PC-3 (cell line): Measurements from ENCODE around the gene BAG3.

Experiments
- CTCF ChIP-seq: fragments of 300-600 bp; sonication (generic); conservative IDR thresholded peaks from 2 replicates; pipeline ENCODE4 v1.5.1; 2017; ENCODE audit warnings: antibody characterized with exemption, low read depth, mild to moderate bottlenecking, low read length
- EZH2 ChIP-seq: fragments of 300-600 bp; sonication (generic); IDR thresholded peaks from one replicate; pipeline ENCODE4 v1.6.1; 2017; ENCODE audit warnings: antibody characterized with exemption, mild to moderate bottlenecking, low read length; ENCODE audit not compliant: unreplicated experiment
- EZH2phosphoT487 ChIP-seq: fragments of 300-600 bp; sonication (generic); IDR thresholded peaks from 2 replicates; pipeline ENCODE4 v1.6.1; 2018; ENCODE audit warnings: mild to moderate bottlenecking, antibody characterized with exemption, low read length, borderline replicate concordance

- TF ChIP-seq EZH2 (no peak), CTCF (no peak), EZH2phosphoT487 (no peak)
Measured at GRCh38 chr10:119637631-119638030, 13.5 kb upstream of the BAG3 start.
